GM10248 (cell line): Measurements from ENCODE around the gene CHRNB1.

ENCODE experiments used
- CTCF ChIA-PET: fragments of 300-600 bp; sonication (Branson Sonifier 250); formaldehyde crosslinking; extraction: SDS; loops from one replicate; lab custom pipeline; 2021; ENCODE audit warnings: antibody characterized with exemption; lab: Yijun Ruan, JAX
- POLR2A ChIA-PET: fragments of 350-650 bp; sonication (Branson Sonifier 250); formaldehyde crosslinking; extraction: SDS; loops from one replicate; lab custom pipeline; 2020; ENCODE audit warnings: antibody characterized with exemption; lab: Yijun Ruan, JAX
- DNase-seq: peaks from one replicate; pipeline ENCODE4 v3.0.0; 2012; ENCODE audit errors: extremely low spot score
- CTCF ChIP-seq: IDR thresholded peaks from 2 replicates; pipeline ENCODE4 v1.5.1; 2012; ENCODE audit warnings: mild to moderate bottlenecking, low read depth; ENCODE audit errors: extremely low read depth, missing control alignments, control extremely low read depth

Gene CHRNB1

GRCh38 chr17:7484919-7485377 is 40.1 kb downstream of the CHRNB1 start:
- DNase-seq, result no peak
- peak; percentile 30 for TF ChIP-seq CTCF
- ChIA-PET POLR2A (interaction anchor here (0.6 to 2.2 kb wide), 45 partner anchors 9 to 1268 kb away, joined by 3 to 12 read pairs (median 4); partner anchors contain the start of genes ACAP1, CD68, FXR2 and SAT2), CTCF (interaction anchor here (1.3 to 2.8 kb wide), 2 partner anchors 48 to 129 kb away, joined by 5 to 6 read pairs; no protein-coding TSS in a partner anchor)

DNA sequence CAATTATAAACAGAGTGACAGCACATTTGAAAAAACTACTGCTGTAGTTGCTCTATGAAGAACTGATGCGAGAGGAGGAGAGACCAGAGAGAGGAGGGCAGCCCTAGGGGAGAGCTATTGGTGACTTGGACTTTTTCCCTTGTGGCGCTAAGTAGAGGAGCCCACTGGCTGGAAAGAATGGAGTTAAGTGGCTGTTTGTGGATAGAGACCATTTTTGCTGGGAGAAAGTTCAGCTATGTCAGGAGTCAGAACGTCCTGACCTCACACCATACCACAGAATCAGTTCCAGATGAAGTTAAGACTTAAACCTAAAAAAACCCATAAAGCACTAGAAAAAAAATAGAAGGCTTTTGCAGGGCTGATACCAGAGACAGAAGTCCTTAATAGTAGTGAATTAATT is 41.3 kb downstream of the CHRNB1 start:
- ChIA-PET POLR2A (interaction anchor here (0.6 to 2.2 kb wide), 7 partner anchors 13 to 636 kb away, joined by 3 to 9 read pairs (median 5); partner anchors contain the start of gene SLC2A4), CTCF (interaction anchor here (1.0 to 2.1 kb wide), 3 partner anchors 10 to 74 kb away, joined by 3 to 4 read pairs (median 4); no protein-coding TSS in a partner anchor)
- TF ChIP-seq CTCF, result no peak
- DNase-seq, result no peak

DNA sequence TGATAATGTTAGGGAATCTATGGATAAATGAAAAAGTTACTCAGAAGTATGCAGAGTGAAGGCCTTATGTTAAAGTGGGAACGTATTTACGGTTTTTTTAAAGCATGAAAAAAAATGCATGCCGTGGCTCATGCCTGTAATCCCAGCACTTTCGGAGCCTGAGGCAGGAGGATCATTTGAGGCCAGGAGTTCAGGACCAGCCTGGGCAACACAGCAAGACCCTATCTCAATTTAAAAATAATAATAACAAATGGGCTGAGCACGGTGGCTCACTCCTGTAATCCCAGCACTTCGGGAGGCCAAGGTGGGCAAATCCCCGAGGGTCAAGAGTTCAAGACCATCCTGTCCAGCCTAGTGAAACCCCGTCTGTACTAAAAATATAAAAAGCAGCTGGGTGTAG is 45.3 kb downstream of the CHRNB1 start:
- POLR2A ChIA-PET, result interaction anchor here (1.2 kb wide), 1 partner anchor 11 kb away, joined by 3 read pairs; the partner anchor contains the start of gene ZBTB4
- CTCF ChIA-PET, result interaction anchor here (1.3 kb wide), 1 partner anchor 70 kb away, joined by 7 read pairs; no protein-coding TSS in a partner anchor
- no peak for TF ChIP-seq CTCF
- no peak for DNase-seq

- TF ChIP-seq CTCF, result no peak
- CTCF ChIA-PET, result interaction anchor here (3.2 kb wide), 1 partner anchor 69 kb away, joined by 13 read pairs; the partner anchor contains the start of gene SENP3
- DNase-seq, result no peak
- POLR2A ChIA-PET, result interaction anchor here (0.6 kb wide), 1 partner anchor 87 kb away, joined by 3 read pairs; the partner anchor contains the start of gene TMEM256
Observed at GRCh38 chr17:7491583-7491982, 46.7 kb downstream of the CHRNB1 start.

GRCh38 chr17:7493941-7494340 is 49.1 kb downstream of the CHRNB1 start:
- ChIA-PET POLR2A (no interaction called here), CTCF (interaction anchor here (3.2 kb wide), 1 partner anchor 67 kb away, joined by 13 read pairs; the partner anchor contains the start of gene SENP3)
- no peak for TF ChIP-seq CTCF
- no peak for DNase-seq

DNA sequence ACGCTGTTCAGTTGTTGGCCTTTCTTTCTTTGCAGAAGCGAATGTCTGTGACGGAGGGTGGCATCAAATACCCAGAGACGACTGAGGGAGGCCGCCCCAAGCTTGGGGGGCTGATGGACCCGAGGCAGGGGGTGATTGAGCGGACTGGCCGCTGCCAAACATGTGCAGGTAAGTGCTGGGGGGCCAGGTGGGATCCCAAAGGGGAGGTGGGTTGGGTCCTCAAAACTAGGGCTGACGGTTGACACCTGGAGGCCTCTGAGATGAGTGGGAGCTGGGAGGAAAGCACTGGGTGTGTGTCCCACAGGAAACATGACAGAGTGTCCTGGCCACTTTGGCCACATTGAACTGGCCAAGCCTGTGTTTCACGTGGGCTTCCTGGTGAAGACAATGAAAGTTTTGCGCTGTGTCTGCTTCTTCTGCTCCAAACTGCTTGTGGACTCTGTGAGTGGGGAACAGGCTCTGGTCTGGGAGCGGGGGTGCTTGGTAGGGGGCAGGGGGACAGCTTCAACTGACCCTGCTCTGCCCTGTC is 51.1 kb downstream of the CHRNB1 start:
- ChIA-PET CTCF (interaction anchor here (2.1 kb wide), 1 partner anchor 12 kb away, joined by 7 read pairs; no protein-coding TSS in a partner anchor), POLR2A (interaction anchor here (1.2 kb wide), 1 partner anchor 11 kb away, joined by 3 read pairs; the partner anchor contains the start of gene POLR2A)
- no peak for DNase-seq
- no peak for TF ChIP-seq CTCF
